ENCODE data around the gene ABI3. TPM values are rescaled to one million over a fixed set of nuclear protein-coding genes. Genes with fewer than 3 reads are reported as not detected.
"Not testable (repeated sequence)": the region's sequence is repeated elsewhere in the genome, so short reads cannot be mapped to it uniquely, and the experiment has no call there.

Gene ABI3
- total RNA-seq, 1 experiment from 2014 or later = 20.2 TPM

GRCh38 chr17:49258394-49258793 lies 47.9 kb downstream of the ABI3 start:
- Histone ChIP-seq H3K36me3 (ENCODE audit: insufficient read depth, low read length) (no peaks in the 10 kb centered on the region), H4K20me1 (ENCODE audit: insufficient read depth, low read depth, low read length) (no peaks in the 10 kb centered on the region)

GRCh38 chr17:49259663-49260010 lies 49.1 kb downstream of the ABI3 start:
- Histone ChIP-seq H3K4me1 (ENCODE audit: low read length) (peaks cover 10% of the 10 kb centered on the region), H3K79me2 (ENCODE audit: low read length) (no peaks in the 10 kb centered on the region), H3K9ac (ENCODE audit: low read length) (peak overlapping the region; percentile 45; the same call in 1 of the 2 replicates), H3K4me2 (ENCODE audit: low read depth, low read length, poor library complexity, severe bottlenecking) (peak overlapping the region; percentile 59), H3K36me3 (ENCODE audit: insufficient read depth, low read length) (no peaks in the 10 kb centered on the region), H3K9me2 (replicated peaks; ENCODE audit: insufficient read depth, low read length) (no peaks in the 10 kb centered on the region), H4K20me1 (ENCODE audit: insufficient read depth, low read depth, low read length) (no peaks in the 10 kb centered on the region), H3K27ac (ENCODE audit: low read length) (no peak overlapping the region), H3K27me3 (ENCODE audit: low read length) (peaks cover 3% of the 10 kb centered on the region; the same call in 1 of the 2 replicates), H3K9me3 (ENCODE audit: low read length) (no peaks in the 10 kb centered on the region), H2AFZ (ENCODE audit: low read length) (peak overlapping the region; percentile 92; the same call in 1 of the 2 replicates), H3K4me3 (ENCODE audit: low read length) (peak overlapping the region; percentile 59; the same call in 1 of the 2 replicates)
- peak; percentile 38 for DNase-seq

More at GRCh38 chr17:49258394-49258793, 47.9 kb downstream of the ABI3 start:
- no peaks in the 10 kb centered on the region for H3K9me2 ChIP-seq (replicated peaks; ENCODE audit: insufficient read depth, low read length)
- no peak overlapping the region for H2AFZ ChIP-seq (ENCODE audit: low read length)
- no peak overlapping the region for H3K4me2 ChIP-seq (ENCODE audit: low read depth, low read length, poor library complexity, severe bottlenecking)
- H3K27me3 ChIP-seq (ENCODE audit: low read length) = peaks cover 3% of the 10 kb centered on the region; the same call in 1 of the 2 replicates
- H3K9me3 ChIP-seq (ENCODE audit: low read length) = no peaks in the 10 kb centered on the region
- H3K4me3 ChIP-seq (ENCODE audit: low read length) = no peak overlapping the region
- H3K4me1 ChIP-seq (ENCODE audit: low read length) = peaks cover 10% of the 10 kb centered on the region
- no peak for DNase-seq
- no peaks in the 10 kb centered on the region for H3K79me2 ChIP-seq (ENCODE audit: low read length)
- H3K27ac ChIP-seq (ENCODE audit: low read length) = no peak overlapping the region
- no peak overlapping the region for H3K9ac ChIP-seq (ENCODE audit: low read length)

- peak; percentile 35 for DNase-seq
- Histone ChIP-seq H3K9me2 (replicated peaks; ENCODE audit: insufficient read depth, low read length) (no peaks in the 10 kb centered on the region), H3K27me3 (ENCODE audit: low read length) (peaks cover 3% of the 10 kb centered on the region; the same call in 1 of the 2 replicates), H3K4me3 (ENCODE audit: low read length) (peak overlapping the region; percentile 59; the same call in 1 of the 2 replicates), H3K4me2 (ENCODE audit: low read depth, low read length, poor library complexity, severe bottlenecking) (peak overlapping the region; percentile 59), H3K4me1 (ENCODE audit: low read length) (peaks cover 10% of the 10 kb centered on the region), H3K9me3 (ENCODE audit: low read length) (no peaks in the 10 kb centered on the region), H4K20me1 (ENCODE audit: insufficient read depth, low read depth, low read length) (no peaks in the 10 kb centered on the region), H3K79me2 (ENCODE audit: low read length) (no peaks in the 10 kb centered on the region), H2AFZ (ENCODE audit: low read length) (peak overlapping the region; percentile 92; the same call in 1 of the 2 replicates), H3K36me3 (ENCODE audit: insufficient read depth, low read length) (no peaks in the 10 kb centered on the region), H3K27ac (ENCODE audit: low read length) (no peak overlapping the region), H3K9ac (ENCODE audit: low read length) (peak overlapping the region; percentile 45)
Observed at GRCh38 chr17:49260011-49260816, 49.7 kb downstream of the ABI3 start.

GRCh38 chr17:49260817-49261291 lies 50.3 kb downstream of the ABI3 start:
- H3K9ac ChIP-seq (ENCODE audit: low read length) = peak overlapping the region; percentile 45
- no peak for DNase-seq
- H4K20me1 ChIP-seq (ENCODE audit: insufficient read depth, low read depth, low read length) = no peaks in the 10 kb centered on the region
- H3K27me3 ChIP-seq (ENCODE audit: low read length) = peaks cover 3% of the 10 kb centered on the region; the same call in 1 of the 2 replicates
- H3K4me3 ChIP-seq (ENCODE audit: low read length) = peak overlapping the region; percentile 59; the same call in 1 of the 2 replicates
- no peak overlapping the region for H3K27ac ChIP-seq (ENCODE audit: low read length)
- H2AFZ ChIP-seq (ENCODE audit: low read length) = peak overlapping the region; percentile 92; the same call in 1 of the 2 replicates
- H3K9me2 ChIP-seq (replicated peaks; ENCODE audit: insufficient read depth, low read length) = no peaks in the 10 kb centered on the region
- no peaks in the 10 kb centered on the region for H3K36me3 ChIP-seq (ENCODE audit: insufficient read depth, low read length)
- peak overlapping the region; percentile 59 for H3K4me2 ChIP-seq (ENCODE audit: low read depth, low read length, poor library complexity, severe bottlenecking)
- H3K4me1 ChIP-seq (ENCODE audit: low read length) = peaks cover 10% of the 10 kb centered on the region
- no peaks in the 10 kb centered on the region for H3K79me2 ChIP-seq (ENCODE audit: low read length)
- H3K9me3 ChIP-seq (ENCODE audit: low read length) = no peaks in the 10 kb centered on the region

- H3K4me2 ChIP-seq (ENCODE audit: low read depth, low read length, poor library complexity, severe bottlenecking); H4K20me1 ChIP-seq (ENCODE audit: insufficient read depth, low read depth, low read length); H3K9ac ChIP-seq (ENCODE audit: low read length); DNase-seq; H3K27ac ChIP-seq (ENCODE audit: low read length); H3K9me3 ChIP-seq (ENCODE audit: low read length); H2AFZ ChIP-seq (ENCODE audit: low read length); H3K9me2 ChIP-seq (replicated peaks; ENCODE audit: insufficient read depth, low read length); H3K27me3 ChIP-seq (ENCODE audit: low read length); H3K79me2 ChIP-seq (ENCODE audit: low read length); H3K4me3 ChIP-seq (ENCODE audit: low read length); H3K36me3 ChIP-seq (ENCODE audit: insufficient read depth, low read length): not testable (repeated sequence)
- peaks cover 10% of the 10 kb centered on the region for H3K4me1 ChIP-seq (ENCODE audit: low read length)
Observed at GRCh38 chr17:49261540-49261939, 51.0 kb downstream of the ABI3 start.

- H3K27ac ChIP-seq (ENCODE audit: low read length) = no peak overlapping the region
- H3K9me2 ChIP-seq (replicated peaks; ENCODE audit: insufficient read depth, low read length) = no peaks in the 10 kb centered on the region
- H3K79me2 ChIP-seq (ENCODE audit: low read length) = no peaks in the 10 kb centered on the region
- no peaks in the 10 kb centered on the region for H4K20me1 ChIP-seq (ENCODE audit: insufficient read depth, low read depth, low read length)
- no peaks in the 10 kb centered on the region for H3K4me1 ChIP-seq (ENCODE audit: low read length)
- H3K27me3 ChIP-seq (ENCODE audit: low read length) = no peaks in the 10 kb centered on the region
- no peak overlapping the region for H3K4me2 ChIP-seq (ENCODE audit: low read depth, low read length, poor library complexity, severe bottlenecking)
- no peak overlapping the region for H3K9ac ChIP-seq (ENCODE audit: low read length)
- no peaks in the 10 kb centered on the region for H3K36me3 ChIP-seq (ENCODE audit: insufficient read depth, low read length)
- H3K4me3 ChIP-seq (ENCODE audit: low read length) = no peak overlapping the region
- H3K9me3 ChIP-seq (ENCODE audit: low read length) = no peaks in the 10 kb centered on the region
- H2AFZ ChIP-seq (ENCODE audit: low read length) = no peak overlapping the region
- DNase-seq = no peak
Observed at GRCh38 chr17:49266233-49266632, 55.7 kb downstream of the ABI3 start.

GRCh38 chr17:49267912-49268311 lies 57.4 kb downstream of the ABI3 start:
- Histone ChIP-seq H3K9me2 (replicated peaks; ENCODE audit: insufficient read depth, low read length) (no peaks in the 10 kb centered on the region), H3K36me3 (ENCODE audit: insufficient read depth, low read length) (no peaks in the 10 kb centered on the region), H3K79me2 (ENCODE audit: low read length) (no peaks in the 10 kb centered on the region), H3K9ac (ENCODE audit: low read length) (no peak overlapping the region), H2AFZ (ENCODE audit: low read length) (no peak overlapping the region), H4K20me1 (ENCODE audit: insufficient read depth, low read depth, low read length) (no peaks in the 10 kb centered on the region), H3K4me1 (ENCODE audit: low read length) (no peaks in the 10 kb centered on the region), H3K27me3 (ENCODE audit: low read length) (no peaks in the 10 kb centered on the region), H3K4me3 (ENCODE audit: low read length) (no peak overlapping the region), H3K27ac (ENCODE audit: low read length) (no peak overlapping the region), H3K9me3 (ENCODE audit: low read length) (no peaks in the 10 kb centered on the region), H3K4me2 (ENCODE audit: low read depth, low read length, poor library complexity, severe bottlenecking) (no peak overlapping the region)
- DNase-seq = no peak

- no peak overlapping the region for H2AFZ ChIP-seq (ENCODE audit: low read length)
- no peaks in the 10 kb centered on the region for H3K9me3 ChIP-seq (ENCODE audit: low read length)
- DNase-seq = no peak
- no peak overlapping the region for H3K27ac ChIP-seq (ENCODE audit: low read length)
- H3K4me2 ChIP-seq (ENCODE audit: low read depth, low read length, poor library complexity, severe bottlenecking) = no peak overlapping the region
- H3K36me3 ChIP-seq (ENCODE audit: insufficient read depth, low read length) = no peaks in the 10 kb centered on the region
- H3K79me2 ChIP-seq (ENCODE audit: low read length) = no peaks in the 10 kb centered on the region
- no peaks in the 10 kb centered on the region for H4K20me1 ChIP-seq (ENCODE audit: insufficient read depth, low read depth, low read length)
- no peaks in the 10 kb centered on the region for H3K9me2 ChIP-seq (replicated peaks; ENCODE audit: insufficient read depth, low read length)
- H3K9ac ChIP-seq (ENCODE audit: low read length) = no peak overlapping the region
- no peaks in the 10 kb centered on the region for H3K27me3 ChIP-seq (ENCODE audit: low read length)
- no peak overlapping the region for H3K4me3 ChIP-seq (ENCODE audit: low read length)
- no peaks in the 10 kb centered on the region for H3K4me1 ChIP-seq (ENCODE audit: low read length)
Observed at GRCh38 chr17:49269356-49269755, 58.8 kb downstream of the ABI3 start.

Data from Karpas-422 (cell line).